ENCODE measurements around the gene NCK1.

Gene NCK1

GRCh38 chr3:136988651-136989050 lies 126.6 kb downstream of the NCK1 start:
- no peak for DNase-seq (ENCODE audit: low read depth)

- DNase-seq (ENCODE audit: low read depth) = no peak
Observed at GRCh38 chr3:136989781-136990524, 127.9 kb downstream of the NCK1 start.

GRCh38 chr3:136990826-136991225 lies 128.8 kb downstream of the NCK1 start:
- DNase-seq (ENCODE audit: low read depth) = no peak

GRCh38 chr3:136992115-136992514 lies 130.1 kb downstream of the NCK1 start:
- no peak for DNase-seq (ENCODE audit: low read depth)

GRCh38 chr3:136994772-136995516 lies 132.9 kb downstream of the NCK1 start:
- DNase-seq (ENCODE audit: low read depth) = no peak

- no peak for DNase-seq (ENCODE audit: low read depth)
Observed at GRCh38 chr3:136995652-136996051, 133.6 kb downstream of the NCK1 start.

Data from stimulated activated CD8-positive, alpha-beta memory T cell treated with anti-CD3 and anti-CD28 coated beads, Interleukin-12 subunit alpha, Interleukin-12 subunit beta, amount 100 ng/mL, for 4 hours (primary cell).